ENCODE data around the gene CNGB1.
"Not testable (repeated sequence)": the region's sequence is repeated elsewhere in the genome, so short reads cannot be mapped to it uniquely, and the experiment has no call there.

CNGB1 gene

GRCh38 chr16:57938484-57938883 is 32.4 kb downstream of the CNGB1 start:
- no peak for DNase-seq (ENCODE audit: low read depth in 4 of 4, low spot score in 1 of 4)

DNA sequence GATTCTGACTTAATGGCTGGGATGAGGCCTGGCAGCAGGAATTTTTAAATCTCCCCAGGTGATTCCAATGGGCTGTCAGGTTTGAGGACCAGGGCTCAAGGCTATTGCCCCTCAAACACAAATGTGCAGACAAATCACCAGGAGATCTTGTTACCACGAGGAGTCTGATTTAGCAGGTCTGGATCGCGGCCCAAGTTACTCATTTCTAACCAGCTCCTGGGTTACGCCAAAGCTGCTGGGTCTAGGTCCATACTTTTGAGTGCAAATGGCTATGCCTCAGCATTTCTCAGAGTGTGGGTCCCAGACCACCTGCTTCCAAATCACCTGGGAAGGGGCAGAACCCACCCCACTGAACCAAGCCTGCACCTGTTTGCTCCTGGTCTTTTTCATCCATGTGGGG is 33.1 kb downstream of the CNGB1 start:
- no peak for DNase-seq (ENCODE audit: low read depth in 4 of 4, low spot score in 1 of 4)

- DNase-seq (ENCODE audit: low read depth in 4 of 4, low spot score in 1 of 4), result no peak
Observed at GRCh38 chr16:57935904-57936303, 35.0 kb downstream of the CNGB1 start.

DNA sequence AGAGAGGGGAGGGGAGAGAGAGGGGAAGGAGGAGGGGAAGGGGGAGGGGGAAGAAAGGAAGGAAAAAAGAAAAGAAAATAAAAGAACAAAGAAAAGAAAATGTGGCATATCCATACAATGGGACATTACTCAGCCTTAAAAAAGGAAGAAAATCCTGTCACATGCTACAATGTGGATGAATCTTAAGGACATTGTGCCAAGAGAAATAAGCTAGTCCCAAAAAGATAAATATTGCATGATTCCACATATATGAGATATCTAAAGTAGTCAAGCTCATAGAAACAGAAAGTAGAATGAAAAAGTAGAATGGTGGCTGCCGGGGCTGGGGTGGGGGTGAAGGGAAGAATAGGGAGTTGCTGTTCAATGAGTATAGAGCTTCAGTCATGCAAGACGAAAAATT is 40.4 kb downstream of the CNGB1 start:
- DNase-seq (ENCODE audit: low read depth in 4 of 4, low spot score in 1 of 4), result no peak

- no peak for DNase-seq (ENCODE audit: low read depth in 4 of 4, low spot score in 1 of 4)
Observed at GRCh38 chr16:57929250-57929649, 41.7 kb downstream of the CNGB1 start.

DNA sequence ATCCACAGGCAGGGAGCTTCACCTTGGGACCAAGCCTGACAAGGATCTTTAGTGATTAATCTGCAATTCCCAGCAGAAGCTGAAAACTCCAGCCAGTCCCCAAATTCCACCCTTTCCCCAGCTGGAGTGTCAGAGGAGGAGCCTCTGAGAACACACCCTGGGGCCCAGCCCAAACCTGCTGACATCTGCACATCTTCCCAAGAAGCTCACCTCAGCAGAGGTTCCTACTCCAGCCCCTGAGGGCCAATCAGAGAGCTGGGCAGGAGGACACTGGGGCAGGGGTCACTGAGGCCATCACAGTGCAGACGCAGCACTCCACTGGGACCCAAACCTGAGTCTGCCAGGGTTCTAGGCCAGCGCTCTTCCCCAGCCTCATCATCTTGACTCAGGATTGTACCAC is 44.9 kb downstream of the CNGB1 start:
- DNase-seq (ENCODE audit: low read depth in 4 of 4, low spot score in 1 of 4), result no peak

DNA sequence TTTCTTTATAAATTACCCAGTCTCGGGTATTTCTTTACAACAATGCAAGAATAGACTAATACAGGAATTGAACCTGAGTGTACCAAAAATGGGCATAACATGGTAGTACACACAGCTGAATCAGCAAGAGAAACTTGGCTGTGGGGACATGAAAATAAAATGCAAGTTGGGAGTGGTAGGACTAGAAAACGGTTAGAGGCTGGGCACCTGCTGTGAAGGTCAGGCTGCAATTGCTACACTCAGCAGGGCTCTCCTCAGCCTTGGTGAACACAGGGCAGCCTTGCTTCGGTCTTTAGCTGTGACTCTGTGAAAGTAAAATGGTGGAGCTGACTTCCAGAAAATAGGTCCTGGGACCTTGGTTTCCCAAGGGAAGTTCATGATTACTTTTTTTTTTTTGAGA is 45.6 kb downstream of the CNGB1 start:
- DNase-seq (ENCODE audit: low read depth in 4 of 4, low spot score in 1 of 4), result no peak

GRCh38 chr16:57924514-57924913 is 46.4 kb downstream of the CNGB1 start:
- no peak for DNase-seq (ENCODE audit: low read depth in 4 of 4, low spot score in 1 of 4)

DNA sequence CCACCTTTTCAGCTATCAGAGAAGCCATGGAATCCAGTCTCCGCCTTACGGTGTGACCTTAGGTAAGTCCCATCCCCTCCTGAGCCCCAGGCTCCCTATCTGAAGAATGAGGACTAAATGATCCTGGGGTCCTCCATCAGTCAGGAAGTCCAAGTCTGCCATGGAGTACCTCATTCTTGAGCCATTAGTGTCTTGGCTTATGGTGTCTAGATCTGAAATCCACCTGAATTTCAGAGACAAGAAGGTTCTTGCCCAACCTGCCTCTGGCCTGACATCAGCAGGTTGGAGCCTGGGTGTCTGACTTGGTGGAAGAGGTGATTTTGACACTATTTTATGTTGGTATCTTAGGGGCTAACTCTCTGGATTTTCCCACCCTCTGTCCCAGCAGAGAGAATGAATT is 47.1 kb downstream of the CNGB1 start:
- no peak for DNase-seq (ENCODE audit: low read depth in 4 of 4, low spot score in 1 of 4)

DNA sequence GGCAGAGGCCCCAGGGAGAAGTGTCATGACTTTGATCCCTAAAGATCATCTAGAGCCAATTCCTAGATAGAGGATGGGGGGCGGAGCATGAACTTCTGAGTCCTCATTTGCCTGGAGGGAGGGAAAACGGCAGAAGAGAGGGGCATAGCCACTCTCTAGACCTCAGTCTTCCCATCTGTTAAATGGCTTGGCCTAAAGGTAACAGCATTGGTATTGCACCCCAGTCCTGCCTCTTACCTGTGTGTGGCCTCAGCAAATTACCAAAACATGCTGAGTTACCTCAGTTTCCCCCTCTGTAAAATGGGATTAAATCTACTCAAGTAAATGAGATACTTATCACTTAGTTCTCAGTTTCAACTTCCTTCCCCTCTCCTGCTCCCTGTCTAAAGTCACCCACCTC is 47.5 kb downstream of the CNGB1 start:
- no peak for DNase-seq (ENCODE audit: low read depth in 4 of 4, low spot score in 1 of 4)

GRCh38 chr16:57920880-57921229 is 50.1 kb downstream of the CNGB1 start:
- DNase-seq (ENCODE audit: low read depth in 4 of 4, low spot score in 1 of 4), result no peak

- DNase-seq (ENCODE audit: low read depth in 4 of 4, low spot score in 1 of 4), result no peak
Observed at GRCh38 chr16:57920215-57920879, 50.6 kb downstream of the CNGB1 start.

DNA sequence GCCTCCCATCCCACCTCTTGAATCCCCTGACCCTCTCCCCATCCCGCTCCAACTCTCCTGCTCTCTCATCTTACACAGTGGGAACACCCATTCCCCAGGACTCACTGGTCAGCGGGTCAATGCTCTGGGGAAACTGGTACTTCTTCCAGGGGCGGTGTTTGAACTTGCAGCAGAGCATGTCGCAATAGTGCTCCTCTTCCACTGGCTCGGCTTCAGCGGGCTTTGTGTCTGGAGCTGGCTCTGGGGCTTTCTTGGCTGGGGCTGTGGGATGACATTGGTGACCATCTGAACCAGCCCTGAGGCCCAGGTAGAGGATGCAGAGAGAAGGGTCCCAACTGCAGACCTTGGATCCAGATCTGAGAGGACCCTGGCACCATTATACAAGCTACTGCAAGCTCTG is 51.9 kb downstream of the CNGB1 start:
- no peak for DNase-seq (ENCODE audit: low read depth in 4 of 4, low spot score in 1 of 4)

DNA sequence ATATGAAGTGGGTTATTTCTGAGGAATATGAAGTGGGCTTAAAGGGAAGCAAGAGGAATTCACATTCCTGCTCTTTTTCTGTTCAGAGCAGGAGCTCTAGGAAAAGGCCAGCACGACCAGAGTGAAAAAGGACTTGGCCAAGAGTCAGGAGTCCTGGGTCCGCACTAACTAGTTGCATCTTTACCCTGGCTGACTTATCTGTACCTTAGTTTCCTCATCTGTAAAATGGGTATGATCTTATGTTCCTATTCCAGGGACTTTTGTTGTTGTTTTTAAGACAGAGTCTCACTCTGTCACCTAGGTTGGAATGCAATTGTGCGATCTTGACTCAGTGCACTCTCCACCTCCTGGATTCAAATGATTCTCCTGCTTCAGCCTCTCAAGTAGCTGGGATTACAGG is 52.5 kb downstream of the CNGB1 start:
- DNase-seq (ENCODE audit: low read depth in 4 of 4, low spot score in 1 of 4), result no peak

GRCh38 chr16:57917929-57918328 is 53.0 kb downstream of the CNGB1 start:
- not testable (repeated sequence) for DNase-seq (ENCODE audit: low read depth in 4 of 4, low spot score in 1 of 4)

DNA sequence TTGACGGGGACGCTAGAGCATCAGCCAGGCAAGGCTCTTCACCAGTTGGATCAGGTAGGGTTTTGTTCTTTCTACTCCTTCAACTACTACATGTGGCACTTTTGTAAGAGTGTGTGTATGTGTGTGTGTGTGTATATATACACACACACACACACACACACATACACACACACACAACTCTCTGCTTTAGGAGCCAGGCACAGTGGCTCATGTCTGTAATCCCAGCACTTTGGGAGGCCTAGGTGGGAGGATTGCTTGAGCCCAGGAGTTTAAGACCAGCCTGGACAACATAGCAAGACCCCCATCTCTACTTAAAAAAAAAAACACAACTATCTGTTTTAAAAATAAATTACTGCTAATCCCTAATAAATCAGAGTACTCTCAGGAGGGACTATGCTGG is 53.4 kb downstream of the CNGB1 start:
- not testable (repeated sequence) for DNase-seq (ENCODE audit: low read depth in 4 of 4, low spot score in 1 of 4)

DNA sequence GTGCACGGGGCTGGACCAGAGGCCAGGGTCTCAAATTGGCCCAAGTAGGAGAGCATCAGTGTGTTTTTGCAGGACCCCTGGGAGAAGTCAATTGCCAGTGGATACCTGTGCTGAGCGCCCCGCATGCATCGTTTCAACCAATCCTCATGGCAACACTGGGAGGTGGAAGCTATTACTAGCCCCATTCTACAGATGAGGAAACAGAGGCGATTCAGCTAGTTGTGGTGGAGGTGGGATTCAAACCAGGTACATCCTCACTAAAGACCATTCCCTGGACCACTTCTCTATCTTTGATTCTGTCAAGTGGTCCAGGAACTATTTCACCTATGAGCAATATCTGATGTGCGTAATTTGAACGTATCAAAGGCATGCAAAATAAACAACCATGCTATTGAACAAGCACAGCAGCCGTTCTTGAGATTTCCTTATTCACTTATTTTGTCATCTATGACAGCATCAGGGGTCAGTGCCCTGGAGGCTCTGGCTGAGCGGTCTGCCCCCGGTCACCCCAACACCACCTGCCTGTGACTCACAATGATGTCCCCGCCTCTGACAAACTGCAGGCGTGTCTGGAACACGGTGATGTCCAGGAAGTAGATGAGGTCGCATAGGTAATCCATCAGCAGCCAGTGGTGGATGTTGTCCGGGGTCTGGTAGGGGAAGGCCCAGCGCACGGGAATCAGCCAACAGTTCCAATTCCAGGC is 54.0 kb downstream of the CNGB1 start:
- DNase-seq (ENCODE audit: low read depth in 4 of 4, low spot score in 1 of 4), result no peak

DNA sequence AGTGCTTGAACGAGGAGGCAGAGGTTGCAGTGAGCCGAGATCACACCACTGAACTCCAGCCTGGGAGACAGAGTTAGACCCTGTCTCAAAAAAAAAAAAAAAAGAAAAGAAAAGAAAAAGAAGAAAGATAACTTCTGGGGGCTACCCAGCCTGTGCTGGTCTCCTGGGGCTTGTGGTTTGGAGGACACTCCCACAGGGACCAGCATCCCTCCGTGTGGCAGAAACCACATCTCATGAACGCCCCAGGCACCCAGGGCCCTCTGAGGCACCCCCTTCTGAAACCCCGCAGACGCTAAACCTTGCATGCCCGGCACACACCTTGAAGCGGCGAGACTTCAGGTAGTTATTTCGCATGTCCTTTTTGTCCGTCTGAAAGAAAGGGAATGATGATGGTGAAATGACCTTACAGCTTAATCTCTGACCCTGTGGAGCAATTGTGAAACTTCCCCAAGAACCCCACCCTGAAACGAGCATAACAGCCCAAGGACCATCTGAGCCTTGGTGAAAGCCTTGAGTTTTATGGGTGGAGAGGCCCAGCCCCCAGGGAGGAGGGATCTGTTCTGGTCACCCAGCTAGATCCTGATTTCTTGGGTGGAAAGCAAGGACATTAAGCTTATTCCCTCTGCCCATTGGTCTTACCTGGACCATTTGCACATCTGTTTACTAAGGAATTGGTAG is 55.0 kb downstream of the CNGB1 start:
- no peak for DNase-seq (ENCODE audit: low read depth in 4 of 4, low spot score in 1 of 4)

DNA sequence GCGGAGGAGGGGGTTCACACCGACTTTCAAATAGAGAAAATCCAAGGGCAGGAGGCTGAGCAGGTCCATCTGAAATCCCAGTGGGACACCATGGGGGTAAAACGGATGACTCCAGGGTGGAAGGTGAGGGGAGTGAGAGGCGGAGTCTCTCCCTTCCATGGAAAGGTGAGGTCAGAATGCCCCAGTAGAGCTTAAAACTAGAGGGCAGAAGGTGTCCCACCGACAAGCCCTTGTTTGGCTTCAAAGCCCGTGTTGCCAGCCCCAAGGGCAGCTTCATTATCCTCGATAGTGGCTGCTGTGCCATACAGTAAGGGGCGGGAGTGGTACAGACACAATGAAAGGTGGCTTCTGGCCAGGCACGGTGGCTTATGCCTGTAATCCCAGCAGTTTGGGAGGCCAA is 55.7 kb downstream of the CNGB1 start:
- DNase-seq (ENCODE audit: low read depth in 4 of 4, low spot score in 1 of 4), result no peak

DNA sequence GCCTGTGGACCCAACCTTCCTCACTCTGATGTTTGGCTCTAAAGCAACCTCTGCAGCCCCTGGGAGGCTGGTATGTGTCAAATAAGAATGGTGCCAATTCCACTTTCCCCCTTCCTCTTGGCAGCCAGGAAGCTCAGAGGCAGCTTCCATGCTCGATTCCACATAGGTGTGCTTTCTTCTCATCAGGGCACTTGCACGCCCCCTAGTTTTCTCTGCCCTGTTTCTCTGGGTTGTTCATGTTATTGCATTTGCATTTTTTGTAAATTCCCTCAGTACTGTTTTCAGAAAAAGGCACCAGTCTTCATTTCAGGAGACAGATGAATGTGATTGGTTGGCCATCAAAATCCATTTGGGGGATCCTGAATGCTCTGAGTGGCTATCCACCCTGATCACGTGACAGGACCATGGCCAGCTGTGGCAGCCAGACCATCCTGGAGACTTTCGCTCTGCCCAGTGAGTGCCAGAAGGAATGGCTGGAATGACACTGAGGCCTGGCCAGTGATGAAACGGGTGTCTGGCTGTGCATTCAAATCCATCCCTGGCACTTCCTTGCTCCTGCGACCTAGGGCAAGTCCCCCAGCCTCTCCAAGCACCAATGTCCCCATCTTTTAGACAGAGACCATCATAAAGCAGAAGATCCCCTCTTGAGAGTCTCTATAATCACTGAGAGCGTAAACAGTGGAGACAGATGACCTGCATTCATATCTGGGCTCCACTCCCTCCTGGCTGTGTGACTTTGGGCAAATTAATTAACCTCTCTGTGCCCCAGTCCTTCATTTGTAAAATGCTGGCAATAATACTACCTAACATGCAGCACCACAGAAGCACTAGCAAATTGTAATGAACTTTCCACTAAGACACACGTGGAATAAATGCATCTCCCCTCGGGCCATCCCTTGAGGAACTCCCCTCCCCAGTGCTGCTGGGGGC is 56.4 kb downstream of the CNGB1 start:
- DNase-seq (ENCODE audit: low read depth in 4 of 4, low spot score in 1 of 4), result no peak

GRCh38 chr16:57912529-57913260 is 58.2 kb downstream of the CNGB1 start:
- no peak for DNase-seq (ENCODE audit: low read depth in 4 of 4, low spot score in 1 of 4)
